ENCODE measurements around the gene EFHD1. TPM values are rescaled to one million over a fixed set of nuclear protein-coding genes. Genes with fewer than 3 reads are reported as not detected.

EFHD1 gene
- total and polyA plus RNA-seq, 2 of the 13 experiments (the other 11 are each of a cell fraction or from before 2014, with no cell fraction given) = 0.09 TPM; not detected in 1

- DNase-seq (ENCODE audit: low spot score) = peak; percentile 38
- ChIA-PET CTCF (ENCODE audit: low intra/inter-chr PET ratio, low total read pairs) (interaction anchor here (1.9 to 4.7 kb wide), 2 partner anchors 57 to 63 kb away, joined by 12 to 55 read pairs; no protein-coding TSS in a partner anchor), POLR2A (no interaction called here)
- no peak for TF ChIP-seq TOPORS (CRISPR knock-in tag; IDR thresholded peaks at IDR 0.05)
- TF ChIP-seq TFDP1 (CRISPR knock-in tag; IDR thresholded peaks at IDR 0.05; ENCODE audit: borderline replicate concordance) = 0 out of 2 replicates have a peak, but pooled peaks have one; percentile 21
- no peak for TF ChIP-seq TARDBP (CRISPR knock-in tag; IDR thresholded peaks at IDR 0.05)
- TF ChIP-seq ATAD3A (CRISPR knock-in tag; IDR thresholded peaks at IDR 0.05) = no peak
- peak; percentile 26 for TF ChIP-seq TEAD3 (CRISPR knock-in tag; optimal IDR thresholded peaks at IDR 0.05; ENCODE audit: borderline replicate concordance)
- 0 out of 2 replicates have a peak, but pooled peaks have one; percentile 20 for TF ChIP-seq THAP9 (CRISPR knock-in tag; IDR thresholded peaks at IDR 0.05; ENCODE audit: borderline replicate concordance)
- TF ChIP-seq, protein P1, sequence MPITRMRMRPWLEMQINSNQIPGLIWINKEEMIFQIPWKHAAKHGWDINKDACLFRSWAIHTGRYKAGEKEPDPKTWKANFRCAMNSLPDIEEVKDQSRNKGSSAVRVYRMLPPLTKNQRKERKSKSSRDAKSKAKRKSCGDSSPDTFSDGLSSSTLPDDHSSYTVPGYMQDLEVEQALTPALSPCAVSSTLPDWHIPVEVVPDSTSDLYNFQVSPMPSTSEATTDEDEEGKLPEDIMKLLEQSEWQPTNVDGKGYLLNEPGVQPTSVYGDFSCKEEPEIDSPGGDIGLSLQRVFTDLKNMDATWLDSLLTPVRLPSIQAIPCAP (CRISPR knock-in tag; IDR thresholded peaks at IDR 0.05; ENCODE audit: low read depth) = no peak
- TF ChIP-seq ZNF501 (CRISPR knock-in tag; IDR thresholded peaks at IDR 0.05) = peak; percentile 50; the same call in 1 of the 2 replicates
- peak; percentile 82 for TF ChIP-seq SMC3 (IDR thresholded peaks at IDR 0.05; ENCODE audit: low read length)
- TF ChIP-seq ZFAT (CRISPR knock-in tag; conservative IDR thresholded peaks at IDR 0.05) = no peak
- no peak for TF ChIP-seq ZNF644 (CRISPR knock-in tag; IDR thresholded peaks at IDR 0.05; ENCODE audit: low read depth)
- TF ChIP-seq NFKB2 (CRISPR knock-in tag; IDR thresholded peaks at IDR 0.05; ENCODE audit: borderline replicate concordance) = no peak
Measured at GRCh38 chr2:232668805-232669444, 35.5 kb downstream of the EFHD1 start.

More at GRCh38 chr2:232668805-232669444, 35.5 kb downstream of the EFHD1 start:
- Histone ChIP-seq H4K20me1 (ENCODE audit: insufficient read depth, low read length) (no peaks in the 10 kb centered on the region), H3K4me3 (replicated peaks in 1 of 3; ENCODE audit: insufficient read depth in 1 of 3, low read depth in 2 of 3, low read length in 3 of 3) (0 out of 6 replicates have a peak overlapping the region, but pooled peaks of 1 of the 3 experiments have one; percentile 8), H3K79me2 (ENCODE audit: insufficient read depth, low read length) (no peaks in the 10 kb centered on the region), H3K4me2 (ENCODE audit: low read depth, low read length) (peak overlapping the region; percentile 64), H3K36me3 (replicated peaks in 1 of 2; ENCODE audit: control insufficient read depth in 1 of 2, insufficient read depth in 2 of 2, low read length in 2 of 2) (no peaks in the 10 kb centered on the region), H3K9me3 (ENCODE audit: low read length) (no peaks in the 10 kb centered on the region), H2AFZ (ENCODE audit: low read length) (peak overlapping the region; percentile 67), H3K9ac (ENCODE audit: insufficient read depth, low read depth, low read length) (no peak overlapping the region), H3K27ac (ENCODE audit: extremely low read length, insufficient read depth, low read length) (no peak overlapping the region), H3K4me1 (ENCODE audit: insufficient read depth, low read length) (no peaks in the 10 kb centered on the region), H3K27me3 (ENCODE audit: control insufficient read depth in 1 of 2, insufficient read depth in 2 of 2, low read length in 2 of 2) (no peaks in the 10 kb centered on the region)
- peak; percentile 85 for ATAC-seq
- intact Hi-C loops (cut with micrococcal nuclease; ENCODE audit: unreplicated experiment) = loop anchor here (1.0 kb wide), 2 partner anchors 58 to 63 kb away; no protein-coding TSS in a partner anchor
- no TSS peak for BruUV-seq (replicated peaks)
- in situ Hi-C loops (cut with HindIII; ENCODE audit: extremely low pct_ligation_motif_present, low pct_unique_long_range_greater_than_20kb) = loop anchor here (5.0 kb wide), 1 partner anchor 62 kb away; no protein-coding TSS in a partner anchor
- peak; percentile 55 for FAIRE-seq
- WGBS (ENCODE audit: low lambda C conversion rate) = 41% methylated on average over 17 of the region's 17 CpGs

Data from HepG2 (cell line).